Transverse colon (tissue), 3 donors: ENCODE measurements around the gene CDCA7.

Experiments
- POLR2A ChIP-seq: fragments of 450-650 bp; IDR thresholded peaks from one replicate; pipeline ENCODE4 v1.6.1; 2016; ENCODE audit warnings: antibody characterized with exemption, mild to moderate bottlenecking, moderate library complexity
- TF ChIP-seq, protein P1 (sequence below), 5 experiments: fragments of 200-600 bp in 3 of 5; fragments of 450-650 bp in 2 of 5; sonication (generic) in 3 of 5; IDR thresholded peaks; 1 replicate in 2 of 5; 2 replicates in 3 of 5; pipeline ENCODE4 v1.5.1; 2016 to 2017; ENCODE audit warnings: antibody characterized with exemption in 5 of 5, inconsistent platforms in 3 of 5, mild to moderate bottlenecking in 2 of 5, moderate library complexity in 1 of 5

DNA sequence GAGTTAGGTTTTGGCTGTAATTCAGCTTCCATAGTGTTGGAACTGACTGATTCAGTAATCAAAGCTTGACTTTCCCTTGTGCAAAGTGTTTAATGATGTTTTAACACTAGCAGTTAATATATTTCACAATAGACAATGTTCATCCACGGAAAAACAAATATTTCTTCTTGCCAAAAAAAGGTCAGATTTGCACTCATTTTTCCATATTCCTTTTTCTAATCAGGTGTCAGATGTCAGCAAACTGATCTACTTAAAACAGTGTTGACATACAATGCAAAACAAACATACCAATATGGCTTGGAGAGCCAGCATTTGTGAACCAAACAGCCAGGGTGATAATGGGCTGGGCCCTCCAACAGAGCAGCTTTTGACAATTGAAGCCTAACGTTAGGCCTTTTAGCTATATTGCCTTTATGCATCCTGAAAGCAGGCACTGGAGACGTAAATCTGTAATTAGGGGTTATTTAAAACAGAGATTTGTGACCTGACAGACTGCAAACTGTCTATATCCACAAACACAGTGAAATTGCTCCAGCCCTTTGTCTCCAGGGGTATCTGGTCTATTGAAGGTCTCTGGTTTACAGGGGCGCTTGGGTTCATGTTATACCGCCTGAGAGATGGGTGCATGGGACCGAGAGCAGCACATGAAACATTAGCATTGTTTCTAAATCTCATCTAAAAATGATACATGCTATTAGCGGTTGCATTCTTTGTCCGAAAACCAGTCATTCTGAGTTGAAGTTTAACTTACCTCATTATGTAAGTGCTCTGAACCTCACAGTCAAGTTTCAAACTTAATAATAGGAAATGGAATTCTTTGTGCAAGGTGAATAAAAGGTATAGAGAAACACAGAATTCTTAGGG lies 7.1 kb upstream of the CDCA7 start:
- no peak for TF ChIP-seq POLR2A
- TF ChIP-seq, protein P1, sequence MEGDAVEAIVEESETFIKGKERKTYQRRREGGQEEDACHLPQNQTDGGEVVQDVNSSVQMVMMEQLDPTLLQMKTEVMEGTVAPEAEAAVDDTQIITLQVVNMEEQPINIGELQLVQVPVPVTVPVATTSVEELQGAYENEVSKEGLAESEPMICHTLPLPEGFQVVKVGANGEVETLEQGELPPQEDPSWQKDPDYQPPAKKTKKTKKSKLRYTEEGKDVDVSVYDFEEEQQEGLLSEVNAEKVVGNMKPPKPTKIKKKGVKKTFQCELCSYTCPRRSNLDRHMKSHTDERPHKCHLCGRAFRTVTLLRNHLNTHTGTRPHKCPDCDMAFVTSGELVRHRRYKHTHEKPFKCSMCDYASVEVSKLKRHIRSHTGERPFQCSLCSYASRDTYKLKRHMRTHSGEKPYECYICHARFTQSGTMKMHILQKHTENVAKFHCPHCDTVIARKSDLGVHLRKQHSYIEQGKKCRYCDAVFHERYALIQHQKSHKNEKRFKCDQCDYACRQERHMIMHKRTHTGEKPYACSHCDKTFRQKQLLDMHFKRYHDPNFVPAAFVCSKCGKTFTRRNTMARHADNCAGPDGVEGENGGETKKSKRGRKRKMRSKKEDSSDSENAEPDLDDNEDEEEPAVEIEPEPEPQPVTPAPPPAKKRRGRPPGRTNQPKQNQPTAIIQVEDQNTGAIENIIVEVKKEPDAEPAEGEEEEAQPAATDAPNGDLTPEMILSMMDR (IDR thresholded peaks at IDR 0.05) = no peak
